AG04450 (cell line): ENCODE measurements around the gene PTPRG. TPM values are rescaled to one million over a fixed set of nuclear protein-coding genes. Genes with fewer than 3 reads are reported as not detected.

Experiments used
- CTCF ChIA-PET: fragments of 300-600, 350-600 bp; formaldehyde crosslinking; extraction: SDS; loops from one replicate; lab custom pipeline; 2022; ENCODE audit warnings: antibody characterized with exemption, inconsistent platforms; lab: Charles Lee
- POLR2A ChIA-PET: fragments of 350-600 bp; formaldehyde crosslinking; extraction: SDS; loops from one replicate; lab custom pipeline; 2021; ENCODE audit warnings: antibody characterized with exemption, inconsistent platforms; lab: Yijun Ruan, JAX
- DNase-seq: peaks from one replicate; pipeline ENCODE4 v3.0.0-alpha.2; 2011; ENCODE audit warnings: low read depth, low spot score
- H3K27ac ChIP-seq: one replicate; pipeline ENCODE4 v1.5.1; 2012; ENCODE audit warnings: low read depth, low read length, control low read depth
- H3K27me3 ChIP-seq: one replicate; pipeline ENCODE4 v1.6.0; 2012; ENCODE audit warnings: low read length; ENCODE audit not compliant: control insufficient read depth, insufficient read depth
- H3K4me3 ChIP-seq: 2 replicates; pipeline ENCODE4 v1.5.1; 2011; ENCODE audit warnings: mild to moderate bottlenecking, low read depth, low read length, control low read depth
- H3K9me3 ChIP-seq: 2 replicates; pipeline ENCODE4 v1.5.1; 2012; ENCODE audit warnings: low read length; ENCODE audit not compliant: control insufficient read depth, insufficient read depth
- CTCF ChIP-seq: IDR thresholded peaks from 2 replicates; pipeline ENCODE4 v1.5.1; 2011; ENCODE audit warnings: low read depth, low read length, control low read depth, inconsistent platforms
- polyA plus RNA-seq: library from polyadenylated mRNA; depleted of rRNA; stranded (reverse); fragments of >200 nt; gene quantifications from 2 replicates; pipeline ENCODE4 v1.2.3, GENCODE V29; 2011

PTPRG gene
- polyA plus RNA-seq, 1 experiment: 26.5 TPM

- no peak for TF ChIP-seq CTCF
- no peak overlapping the region for H3K4me3 ChIP-seq
- ChIA-PET POLR2A (interaction anchor here (0.8 kb wide), 1 partner anchor 11 kb away, joined by 3 read pairs; no protein-coding TSS in a partner anchor), CTCF (interaction anchor here (1.5 kb wide), 1 partner anchor 312 kb away, joined by 4 read pairs; no protein-coding TSS in a partner anchor)
- H3K27ac ChIP-seq: no peak overlapping the region
- no peaks in the 10 kb centered on the region for H3K27me3 ChIP-seq
- H3K9me3 ChIP-seq: no peaks in the 10 kb centered on the region
- DNase-seq: peak; percentile 20
Observed at GRCh38 chr3:61876797-61877196, 315.4 kb downstream of the PTPRG start.

GRCh38 chr3:61877359-61878138 lies 316.2 kb downstream of the PTPRG start:
- Histone ChIP-seq H3K27me3 (no peaks in the 10 kb centered on the region), H3K4me3 (no peak overlapping the region), H3K9me3 (no peaks in the 10 kb centered on the region), H3K27ac (peak overlapping the region; percentile 21)
- ChIA-PET POLR2A (no interaction called here), CTCF (interaction anchor here (0.6 to 1.5 kb wide), 2 partner anchors 311 to 313 kb away, joined by 4 to 6 read pairs; no protein-coding TSS in a partner anchor)
- DNase-seq: no peak
- TF ChIP-seq CTCF: peak; percentile 34

GRCh38 chr3:61882253-61882652 lies 320.9 kb downstream of the PTPRG start:
- POLR2A ChIA-PET: no interaction called here
- no peak for DNase-seq
- CTCF ChIA-PET: interaction anchor here (0.6 to 1.2 kb wide), 2 partner anchors 10 to 306 kb away, joined by 4 read pairs; no protein-coding TSS in a partner anchor
- Histone ChIP-seq H3K27ac (no peak overlapping the region), H3K27me3 (no peaks in the 10 kb centered on the region), H3K9me3 (no peaks in the 10 kb centered on the region), H3K4me3 (no peak overlapping the region)
- TF ChIP-seq CTCF: no peak

- no peak for DNase-seq
- CTCF ChIA-PET: no interaction called here
- H3K27me3 ChIP-seq: no peaks in the 10 kb centered on the region
- H3K27ac ChIP-seq: no peak overlapping the region
- no peak for TF ChIP-seq CTCF
- no peaks in the 10 kb centered on the region for H3K9me3 ChIP-seq
- no peak overlapping the region for H3K4me3 ChIP-seq
- POLR2A ChIA-PET: no interaction called here
Observed at GRCh38 chr3:61884794-61885193, 323.4 kb downstream of the PTPRG start.

GRCh38 chr3:61885414-61885813 lies 324.0 kb downstream of the PTPRG start:
- H3K27me3 ChIP-seq: no peaks in the 10 kb centered on the region
- H3K27ac ChIP-seq: no peak overlapping the region
- no peak overlapping the region for H3K4me3 ChIP-seq
- ChIA-PET POLR2A (no interaction called here), CTCF (no interaction called here)
- TF ChIP-seq CTCF: no peak
- no peaks in the 10 kb centered on the region for H3K9me3 ChIP-seq
- DNase-seq: no peak
